H1 (cell line): ENCODE data around the gene EGFL6. TPM values are rescaled to one million over a fixed set of nuclear protein-coding genes. Genes with fewer than 3 reads are reported as not detected.
"Not testable (repeated sequence)": the region's sequence is repeated elsewhere in the genome, so short reads cannot be mapped to it uniquely, and the experiment has no call there.

ENCODE experiments used
- CTCF ChIA-PET: fragments of 300-600 bp; sonication (Branson Sonifier 250); formaldehyde crosslinking; loops from one replicate; lab custom pipeline; 2021; ENCODE audit not compliant: partially characterized antibody; lab: Charles Lee
- POLR2A ChIA-PET: fragments of 300-600 bp; sonication (Branson Sonifier 250); formaldehyde crosslinking; loops from one replicate; lab custom pipeline; 2021; ENCODE audit warnings: inconsistent platforms; ENCODE audit not compliant: partially characterized antibody; lab: Charles Lee
- DNase-seq, 2 experiments: peaks; one replicate each; pipeline versions ENCODE4 v3.0.0 to v3.0.0-alpha.2; 2010 to 2022; ENCODE audit warnings: low spot score in 2 of 2, low read depth in 1 of 2, mixed read lengths in 1 of 2
- FAIRE-seq: peaks from 2 replicates; lab custom pipeline; 2011; peaks lifted over from hg19 to GRCh38; lab: Jason Lieb, UNC
- H2AFZ ChIP-seq: 2 replicates; pipeline ENCODE4 v1.8.1; 2012; ENCODE audit warnings: low read length, inconsistent platforms
- H2AK5ac ChIP-seq: 2 replicates; pipeline ENCODE4 v1.6.1; 2013; ENCODE audit warnings: low read depth, low read length
- H2BK120ac ChIP-seq: replicated peaks from 2 replicates; pipeline ENCODE3; 2013; ENCODE audit warnings: low read depth, low read length, inconsistent platforms
- H2BK12ac ChIP-seq: 2 replicates; pipeline ENCODE4 v1.6.1; 2013; ENCODE audit warnings: low read depth, low read length
- H2BK15ac ChIP-seq: 2 replicates; pipeline ENCODE4 v1.6.1; 2013; ENCODE audit warnings: low read length
- H2BK20ac ChIP-seq: 2 replicates; pipeline ENCODE4 v1.6.1; 2013; ENCODE audit warnings: low read length
- H2BK5ac ChIP-seq: 2 replicates; pipeline ENCODE4 v1.6.1; 2013; ENCODE audit warnings: low read depth, low read length
- H3K14ac ChIP-seq: 2 replicates; pipeline ENCODE4 v1.6.1; 2013; ENCODE audit warnings: inconsistent platforms; ENCODE audit not compliant: insufficient read length
- H3K18ac ChIP-seq: 2 replicates; pipeline ENCODE4 v1.6.1; 2013; ENCODE audit warnings: low read length; ENCODE audit errors: extremely low read depth
- H3K23ac ChIP-seq: 2 replicates; pipeline ENCODE4 v1.6.1; 2013; ENCODE audit warnings: inconsistent platforms; ENCODE audit not compliant: insufficient read length
- H3K23me2 ChIP-seq: 2 replicates; pipeline ENCODE4 v1.6.1; 2013; ENCODE audit warnings: low read depth, low read length
- H3K27ac ChIP-seq: 2 replicates; pipeline ENCODE4 v1.6.1; 2011; ENCODE audit warnings: low read depth, low read length, inconsistent platforms
- H3K27me3 ChIP-seq, 4 experiments: replicated peaks in 1 of 4; 1 replicate in 1 of 4; 2 replicates in 3 of 4; pipeline versions ENCODE4 v1.6.1 to v1.8.1; 2011 to 2013; ENCODE audit warnings: low read length in 3 of 4, mild to moderate bottlenecking in 3 of 4, inconsistent platforms in 2 of 4, mixed read lengths in 2 of 4, moderate library complexity in 1 of 4; ENCODE audit not compliant: control insufficient read depth in 3 of 4, insufficient read depth in 3 of 4; ENCODE audit errors: extremely low read depth in 1 of 4
- H3K36me3 ChIP-seq, 4 experiments: 2 replicates each; pipeline versions ENCODE4 v1.6.1 to v1.8.1; 2011 to 2013; ENCODE audit warnings: mild to moderate bottlenecking in 4 of 4, low read length in 3 of 4, moderate library complexity in 2 of 4, control low read depth in 1 of 4, inconsistent platforms in 1 of 4; ENCODE audit not compliant: insufficient read depth in 4 of 4, control insufficient read depth in 2 of 4
- H3K4ac ChIP-seq: replicated peaks from 2 replicates; pipeline ENCODE3; 2013; ENCODE audit warnings: low read length, low read depth, mixed read lengths, inconsistent platforms; ENCODE audit not compliant: insufficient read length
- H3K4me1 ChIP-seq, 4 experiments: replicated peaks in 1 of 4; 1 replicate in 1 of 4; 2 replicates in 3 of 4; pipeline versions ENCODE4 v1.6.1 to v1.8.1; 2011 to 2013; ENCODE audit warnings: low read length in 3 of 4, inconsistent platforms in 2 of 4, mixed read lengths in 1 of 4; ENCODE audit not compliant: insufficient read depth in 4 of 4, control insufficient read depth in 3 of 4
- H3K4me2 ChIP-seq, 2 experiments: 2 replicates each; pipeline versions ENCODE4 v1.6.1 to v1.8.1; 2011 to 2013; ENCODE audit warnings: low read depth in 2 of 2, low read length in 2 of 2, control low read depth in 1 of 2, inconsistent platforms in 1 of 2, mild to moderate bottlenecking in 1 of 2; ENCODE audit not compliant: insufficient read depth in 1 of 2
- H3K4me3 ChIP-seq, 4 experiments: fragments of 200-600, 300-600 bp in 1 of 4; sonication (generic), shearing (Covaris generic), sonication (Bioruptor Twin) in 1 of 4; 2 replicates each; pipeline versions ENCODE4 v1.5.1 to v1.8.1; 2011 to 2016; ENCODE audit warnings: low read length in 4 of 4, low read depth in 3 of 4, control low read depth in 2 of 4, inconsistent platforms in 2 of 4, mild to moderate bottlenecking in 2 of 4, mixed read lengths in 1 of 4, moderate library complexity in 1 of 4; ENCODE audit not compliant: insufficient read depth in 2 of 4; ENCODE audit errors: extremely low read depth in 1 of 4
- H3K56ac ChIP-seq: replicated peaks from 2 replicates; pipeline ENCODE3; 2013; ENCODE audit warnings: low read depth, mild to moderate bottlenecking, mixed read lengths, low read length, inconsistent platforms; ENCODE audit not compliant: insufficient read length
- H3K79me1 ChIP-seq: 2 replicates; pipeline ENCODE4 v1.6.1; 2013; ENCODE audit warnings: low read depth, low read length, control low read depth
- H3K79me2 ChIP-seq, 2 experiments: 2 replicates each; pipeline versions ENCODE4 v1.6.1 to v1.8.1; 2012 to 2013; ENCODE audit warnings: low read length in 2 of 2, mild to moderate bottlenecking in 2 of 2, inconsistent platforms in 1 of 2; ENCODE audit not compliant: insufficient read depth in 2 of 2, control insufficient read depth in 1 of 2
- H3K9ac ChIP-seq, 4 experiments: replicated peaks in 1 of 4; 1 replicate in 1 of 4; 2 replicates in 3 of 4; pipeline versions ENCODE4 v1.6.1 to v1.8.1; 2011 to 2013; ENCODE audit warnings: low read depth in 3 of 4, low read length in 3 of 4, control low read depth in 2 of 4, mild to moderate bottlenecking in 2 of 4, moderate library complexity in 2 of 4, inconsistent platforms in 1 of 4; ENCODE audit errors: extremely low read depth in 1 of 4
- H3K9me3 ChIP-seq, 2 experiments: 2 replicates each; pipeline versions ENCODE4 v1.6.1 to v1.8.1; 2012 to 2013; ENCODE audit warnings: mild to moderate bottlenecking in 2 of 2, moderate library complexity in 2 of 2, control low read depth in 1 of 2, inconsistent platforms in 1 of 2, low read depth in 1 of 2, low read length in 1 of 2, mixed read lengths in 1 of 2; ENCODE audit not compliant: insufficient read depth in 2 of 2
- H4K20me1 ChIP-seq, 2 experiments: replicated peaks in 1 of 2; 2 replicates each; pipeline versions ENCODE3 to v1.8.1; 2011 to 2013; ENCODE audit warnings: inconsistent platforms in 2 of 2, low read length in 2 of 2, mild to moderate bottlenecking in 1 of 2; ENCODE audit not compliant: insufficient read depth in 2 of 2, control insufficient read depth in 1 of 2
- H4K5ac ChIP-seq: 2 replicates; pipeline ENCODE4 v1.6.1; 2013; ENCODE audit warnings: low read length, low read depth, mixed read lengths, inconsistent platforms; ENCODE audit not compliant: insufficient read length
- H4K8ac ChIP-seq: 2 replicates; pipeline ENCODE4 v1.8.0; 2013; ENCODE audit warnings: mild to moderate bottlenecking, moderate library complexity, low read length, inconsistent platforms; ENCODE audit not compliant: insufficient read depth; ENCODE audit errors: extremely low read depth
- H4K91ac ChIP-seq: replicated peaks from 2 replicates; pipeline ENCODE3; 2013; ENCODE audit warnings: low read length, mixed read lengths, inconsistent platforms; ENCODE audit not compliant: insufficient read length
- EP300 ChIP-seq, 2 experiments: IDR thresholded peaks; 1 replicate in 1 of 2; 2 replicates in 1 of 2; pipeline ENCODE4 v1.6.1; 2011 to 2012; ENCODE audit warnings: low read depth in 2 of 2, low read length in 2 of 2, mild to moderate bottlenecking in 2 of 2, borderline replicate concordance in 1 of 2, inconsistent platforms in 1 of 2, moderate library complexity in 1 of 2
- WGBS, 2 experiments: shearing (Covaris generic) in 1 of 2; methylation state at CpG; one replicate each; pipeline versions ENCODE4 v1.1.6 to v1.1.7; 2013 to 2015; ENCODE audit warnings: low lambda C conversion rate in 2 of 2, mixed read lengths in 2 of 2, inconsistent platforms in 1 of 2, low coverage in 1 of 2, missing lambda C conversion rate in 1 of 2; ENCODE audit not compliant: insufficient replicate concordance in 2 of 2, insufficient coverage in 1 of 2, insufficient read length in 1 of 2; ENCODE audit errors: extremely low coverage in 1 of 2, missing lambda C conversion rate in 1 of 2; 5-methylcytosine and 5-hydroxymethylcytosine counted together
- polyA plus RNA-seq, 7 experiments: library from polyadenylated mRNA; depleted of rRNA in 3 of 7; stranded (reverse) in 5 of 7; unstranded in 2 of 7; fragments of >200 nt in 5 of 7; fragments of 200-250 nt in 2 of 7; gene quantifications; 1 replicate in 5 of 7; 2 replicates in 1 of 7; 4 replicates in 1 of 7; pipeline versions ENCODE4 v1.2.1 to v1.2.3, GENCODE V29; 2011 to 2013; ENCODE audit warnings: missing spikeins in 2 of 7, mixed read lengths in 2 of 7
- total RNA-seq: library from RNA; stranded (reverse); fragmentation: NEBNext Ultra II Directional; extraction: Animal tissue kit (Norgen Biotek cat#: 25700); gene quantifications from 2 replicates; pipeline ENCODE4 v1.2.1, GENCODE V29; 2021

The EGFL6 gene
- total and polyA plus RNA-seq, 2 of the 8 experiments (the other 6 are each of a cell fraction or from before 2014, with no cell fraction given), result 0.93 to 1.1 TPM

DNA sequence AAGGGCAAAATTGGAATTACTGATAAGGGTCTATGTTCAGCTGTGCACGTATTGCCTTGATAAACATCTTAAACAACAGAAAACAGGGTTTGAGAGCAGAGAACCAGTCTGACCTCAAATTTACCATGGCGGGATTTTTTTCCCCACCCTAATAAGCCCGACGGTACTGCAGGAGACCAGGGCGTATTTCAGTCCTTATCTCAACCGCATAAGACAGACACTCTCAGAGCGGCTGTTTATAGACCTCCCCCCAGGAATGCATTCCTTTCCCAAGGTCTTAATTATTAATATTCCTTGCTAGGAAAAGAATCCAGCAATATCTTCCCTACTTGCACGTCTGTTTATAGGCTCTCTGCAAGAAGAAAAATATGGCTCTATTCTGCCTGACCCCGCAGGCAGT, 67.8 kb downstream of the EGFL6 start:
- H3K27ac ChIP-seq, H2BK12ac ChIP-seq, H2AK5ac ChIP-seq, H3K79me1 ChIP-seq, H4K91ac ChIP-seq, H3K4me3 ChIP-seq, POLR2A ChIA-PET, H4K8ac ChIP-seq, H2BK15ac ChIP-seq, H2BK120ac ChIP-seq, H3K27me3 ChIP-seq, H4K20me1 ChIP-seq, FAIRE-seq, H2BK5ac ChIP-seq, H3K9ac ChIP-seq, H2AFZ ChIP-seq, H3K9me3 ChIP-seq, H3K4ac ChIP-seq, DNase-seq, H3K14ac ChIP-seq, H4K5ac ChIP-seq, CTCF ChIA-PET, H3K79me2 ChIP-seq, H3K18ac ChIP-seq, H3K36me3 ChIP-seq, H3K23me2 ChIP-seq, H3K4me1 ChIP-seq, H3K4me2 ChIP-seq, H2BK20ac ChIP-seq, H3K56ac ChIP-seq, H3K23ac ChIP-seq: not testable (repeated sequence)
- peak in 1 of 2 experiments; percentile 77; a peak in 1 of 3 replicates for TF ChIP-seq EP300 (IDR thresholded peaks at IDR 0.05; ENCODE audit: borderline replicate concordance in 1 of 2, low read depth in 2 of 2, low read length in 2 of 2)
- 94% methylated on average over 9 of the region's 9 CpGs; no CpG with 5 or more reads in 1 of the 2 experiments for WGBS, 2 experiments
